Measurements from ENCODE around the gene AZIN2.
"Not testable (repeated sequence)": the region's sequence is repeated elsewhere in the genome, so short reads cannot be mapped to it uniquely, and the experiment has no call there.

Gene AZIN2

GRCh38 chr1:33057095-33057494, 23.9 kb upstream of the AZIN2 start:
- no peak for DNase-seq (ENCODE audit: low spot score)

- no peak for DNase-seq (ENCODE audit: low spot score)
Measured at GRCh38 chr1:33060579-33061083, 20.3 kb upstream of the AZIN2 start.

- DNase-seq (ENCODE audit: low spot score), result no peak
Measured at GRCh38 chr1:33061834-33062233, 19.1 kb upstream of the AZIN2 start.

- not testable (repeated sequence) for DNase-seq (ENCODE audit: low spot score)
Measured at GRCh38 chr1:33064284-33064683, 16.7 kb upstream of the AZIN2 start.

GRCh38 chr1:33065301-33065700, 15.7 kb upstream of the AZIN2 start:
- DNase-seq (ENCODE audit: low spot score), result no peak

GRCh38 chr1:33066477-33066876, 14.5 kb upstream of the AZIN2 start:
- not testable (repeated sequence) for DNase-seq (ENCODE audit: low spot score)

GRCh38 chr1:33068108-33068507, 12.8 kb upstream of the AZIN2 start:
- DNase-seq (ENCODE audit: low spot score), result not testable (repeated sequence)

- DNase-seq (ENCODE audit: low spot score), result no peak
Measured at GRCh38 chr1:33070628-33071027, 10.3 kb upstream of the AZIN2 start.

GRCh38 chr1:33072707-33073106, 8.2 kb upstream of the AZIN2 start:
- no peak for DNase-seq (ENCODE audit: low spot score)

GRCh38 chr1:33074193-33074945, 6.6 kb upstream of the AZIN2 start:
- no peak for DNase-seq (ENCODE audit: low spot score)

GRCh38 chr1:33078030-33078591, 2.8 kb upstream of the AZIN2 start:
- DNase-seq (ENCODE audit: low spot score), result no peak

GRCh38 chr1:33080373-33080772, 580 bp upstream of the AZIN2 start:
- DNase-seq (ENCODE audit: low spot score), result no peak

- DNase-seq (ENCODE audit: low spot score), result no peak
Measured at GRCh38 chr1:33081554-33082305, 777 bp downstream of the AZIN2 start.

GRCh38 chr1:33082575-33083108, 1.7 kb downstream of the AZIN2 start:
- DNase-seq (ENCODE audit: low spot score), result no peak

- DNase-seq (ENCODE audit: low spot score), result no peak
Measured at GRCh38 chr1:33085332-33085731, 4.4 kb downstream of the AZIN2 start.

- DNase-seq (ENCODE audit: low spot score), result peak; percentile 39
Measured at GRCh38 chr1:33086384-33086850, 5.5 kb downstream of the AZIN2 start.

GRCh38 chr1:33087677-33088076, 6.7 kb downstream of the AZIN2 start:
- DNase-seq (ENCODE audit: low spot score), result no peak

- DNase-seq (ENCODE audit: low spot score), result no peak
Measured at GRCh38 chr1:33088119-33088906, 7.4 kb downstream of the AZIN2 start.

GRCh38 chr1:33089457-33089856, 8.5 kb downstream of the AZIN2 start:
- DNase-seq (ENCODE audit: low spot score), result no peak

GRCh38 chr1:33092438-33092837, 11.5 kb downstream of the AZIN2 start:
- no peak for DNase-seq (ENCODE audit: low spot score)

- no peak for DNase-seq (ENCODE audit: low spot score)
Measured at GRCh38 chr1:33093004-33093403, 12.1 kb downstream of the AZIN2 start.

GRCh38 chr1:33094486-33094885, 13.5 kb downstream of the AZIN2 start:
- DNase-seq (ENCODE audit: low spot score), result no peak
